Panc1 (cell line): ENCODE results near the gene METTL21C. TPM values are rescaled to one million over a fixed set of nuclear protein-coding genes. Genes with fewer than 3 reads are reported as not detected.

ENCODE experiments used
- ATAC-seq: fragments of 200-7000 bp; cut with Tn5 transposase; 2 replicates; pipeline ENCODE4 v1.9.1; 2020; ENCODE audit warnings: mild to moderate bottlenecking, moderate library complexity
- BruUV-seq: library from RNA; stranded (reverse); fragments of 400-500 nt; replicated peaks from 2 replicates; lab custom pipeline; 2021; lab: Mats Ljungman, UMichigan
- CTCF ChIA-PET: fragments of 300-600 bp; sonication (Branson Sonifier 250); formaldehyde crosslinking; loops from one replicate; lab custom pipeline; 2022; ENCODE audit warnings: antibody characterized with exemption; lab: Charles Lee
- POLR2A ChIA-PET: fragments of 300-600 bp; sonication (Branson Sonifier 250); formaldehyde crosslinking; loops from one replicate; lab custom pipeline; 2022; ENCODE audit warnings: antibody characterized with exemption; lab: Charles Lee
- DNase-seq: peaks from one replicate; pipeline ENCODE4 v3.0.0-alpha.2; 2010; ENCODE audit warnings: low read depth, low spot score
- H3K27ac ChIP-seq: 2 replicates; pipeline ENCODE4 v1.5.1; 2011; ENCODE audit warnings: mild to moderate bottlenecking, low read length, inconsistent platforms
- H3K27me3 ChIP-seq: fragments of 200-500 bp; sonication (Bioruptor generic); 2 replicates; pipeline ENCODE4 v1.6.0; 2014; ENCODE audit warnings: low read length, inconsistent platforms; ENCODE audit not compliant: control insufficient read depth, insufficient read depth
- H3K36me3 ChIP-seq: fragments of 200-500 bp; sonication (Bioruptor generic); 2 replicates; pipeline ENCODE4 v1.5.1; 2014; ENCODE audit warnings: inconsistent platforms, mild to moderate bottlenecking, low read length, moderate library complexity; ENCODE audit not compliant: control insufficient read depth, insufficient read depth
- H3K4me1 ChIP-seq: 2 replicates; pipeline ENCODE4 v1.5.1; 2011; ENCODE audit warnings: inconsistent platforms, mild to moderate bottlenecking, low read length, moderate library complexity; ENCODE audit not compliant: control insufficient read depth, insufficient read depth
- H3K4me3 ChIP-seq, 2 experiments: 2 replicates each; pipeline ENCODE4 v1.5.1; 2011 to 2012; ENCODE audit warnings: low read depth in 2 of 2, low read length in 2 of 2, mild to moderate bottlenecking in 2 of 2, inconsistent platforms in 1 of 2, moderate library complexity in 1 of 2
- H3K9me3 ChIP-seq: fragments of 200-500 bp; sonication (Bioruptor generic); 2 replicates; pipeline ENCODE4 v1.5.1; 2014; ENCODE audit warnings: low read depth, mild to moderate bottlenecking, inconsistent platforms, low read length, moderate library complexity; ENCODE audit not compliant: control insufficient read depth, insufficient read depth
- POLR2AphosphoS5 ChIP-seq: IDR thresholded peaks from 2 replicates; pipeline ENCODE4 v1.6.1; 2012; ENCODE audit warnings: mild to moderate bottlenecking, low read depth, low read length, moderate library complexity
- SIN3A ChIP-seq: IDR thresholded peaks from 2 replicates; pipeline ENCODE4 v1.6.1; 2012; ENCODE audit warnings: low read depth, mild to moderate bottlenecking, low read length, moderate library complexity, borderline replicate concordance; ENCODE audit not compliant: insufficient read depth
- TCF7L2 ChIP-seq: IDR thresholded peaks from 2 replicates; pipeline ENCODE4 v1.6.1; 2011; ENCODE audit warnings: mild to moderate bottlenecking, low read depth, low read length, inconsistent platforms
- in situ Hi-C: cut with HindIII; loops from 2 replicates; pipeline ENCODE4 v1.10.0; 2016; ENCODE audit warnings: low sequenced_read_pairs, low pct_unique_long_range_greater_than_20kb
- intact Hi-C: fragments of 100-400 bp; cut with micrococcal nuclease; formaldehyde crosslinking; loops from one replicate; pipeline ENCODE4 v1.10.0; 2022; ENCODE audit not compliant: unreplicated experiment
- total RNA-seq: library from RNA; stranded (reverse); gene quantifications from one replicate; pipeline ENCODE4 v1.2.1, GENCODE V29; 2021; ENCODE audit not compliant: unreplicated experiment
- TF ChIP-seq, protein P1 (sequence below): fragments of 450-650 bp; IDR thresholded peaks from 2 replicates; pipeline ENCODE4 v1.5.1; 2017; ENCODE audit warnings: mild to moderate bottlenecking
- TF ChIP-seq, protein P2 (sequence below), 2 experiments: IDR thresholded peaks; 2 replicates each; pipeline ENCODE4 v1.6.1; 2011 to 2012; ENCODE audit warnings: low read depth in 2 of 2, control low read depth in 1 of 2, low read length in 1 of 2, mild to moderate bottlenecking in 1 of 2, moderate library complexity in 1 of 2; ENCODE audit not compliant: insufficient read depth in 1 of 2

Gene METTL21C
- total RNA-seq, 1 experiment from 2014 or later, result not detected

- ATAC-seq, result no peak
- in situ Hi-C loops (no loop called here), intact Hi-C loops (no loop called here)
- no peak for DNase-seq
- CTCF ChIA-PET, result no interaction called here
- Histone ChIP-seq H3K4me3 (no peak overlapping the region), H3K27ac (no peak overlapping the region), H3K9me3 (no peaks in the 10 kb centered on the region), H3K36me3 (peaks cover 13% of the 10 kb centered on the region), H3K4me1 (no peaks in the 10 kb centered on the region), H3K27me3 (no peaks in the 10 kb centered on the region)
- TF ChIP-seq, protein P1, sequence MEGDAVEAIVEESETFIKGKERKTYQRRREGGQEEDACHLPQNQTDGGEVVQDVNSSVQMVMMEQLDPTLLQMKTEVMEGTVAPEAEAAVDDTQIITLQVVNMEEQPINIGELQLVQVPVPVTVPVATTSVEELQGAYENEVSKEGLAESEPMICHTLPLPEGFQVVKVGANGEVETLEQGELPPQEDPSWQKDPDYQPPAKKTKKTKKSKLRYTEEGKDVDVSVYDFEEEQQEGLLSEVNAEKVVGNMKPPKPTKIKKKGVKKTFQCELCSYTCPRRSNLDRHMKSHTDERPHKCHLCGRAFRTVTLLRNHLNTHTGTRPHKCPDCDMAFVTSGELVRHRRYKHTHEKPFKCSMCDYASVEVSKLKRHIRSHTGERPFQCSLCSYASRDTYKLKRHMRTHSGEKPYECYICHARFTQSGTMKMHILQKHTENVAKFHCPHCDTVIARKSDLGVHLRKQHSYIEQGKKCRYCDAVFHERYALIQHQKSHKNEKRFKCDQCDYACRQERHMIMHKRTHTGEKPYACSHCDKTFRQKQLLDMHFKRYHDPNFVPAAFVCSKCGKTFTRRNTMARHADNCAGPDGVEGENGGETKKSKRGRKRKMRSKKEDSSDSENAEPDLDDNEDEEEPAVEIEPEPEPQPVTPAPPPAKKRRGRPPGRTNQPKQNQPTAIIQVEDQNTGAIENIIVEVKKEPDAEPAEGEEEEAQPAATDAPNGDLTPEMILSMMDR, result no peak
- TF ChIP-seq, protein P2, sequence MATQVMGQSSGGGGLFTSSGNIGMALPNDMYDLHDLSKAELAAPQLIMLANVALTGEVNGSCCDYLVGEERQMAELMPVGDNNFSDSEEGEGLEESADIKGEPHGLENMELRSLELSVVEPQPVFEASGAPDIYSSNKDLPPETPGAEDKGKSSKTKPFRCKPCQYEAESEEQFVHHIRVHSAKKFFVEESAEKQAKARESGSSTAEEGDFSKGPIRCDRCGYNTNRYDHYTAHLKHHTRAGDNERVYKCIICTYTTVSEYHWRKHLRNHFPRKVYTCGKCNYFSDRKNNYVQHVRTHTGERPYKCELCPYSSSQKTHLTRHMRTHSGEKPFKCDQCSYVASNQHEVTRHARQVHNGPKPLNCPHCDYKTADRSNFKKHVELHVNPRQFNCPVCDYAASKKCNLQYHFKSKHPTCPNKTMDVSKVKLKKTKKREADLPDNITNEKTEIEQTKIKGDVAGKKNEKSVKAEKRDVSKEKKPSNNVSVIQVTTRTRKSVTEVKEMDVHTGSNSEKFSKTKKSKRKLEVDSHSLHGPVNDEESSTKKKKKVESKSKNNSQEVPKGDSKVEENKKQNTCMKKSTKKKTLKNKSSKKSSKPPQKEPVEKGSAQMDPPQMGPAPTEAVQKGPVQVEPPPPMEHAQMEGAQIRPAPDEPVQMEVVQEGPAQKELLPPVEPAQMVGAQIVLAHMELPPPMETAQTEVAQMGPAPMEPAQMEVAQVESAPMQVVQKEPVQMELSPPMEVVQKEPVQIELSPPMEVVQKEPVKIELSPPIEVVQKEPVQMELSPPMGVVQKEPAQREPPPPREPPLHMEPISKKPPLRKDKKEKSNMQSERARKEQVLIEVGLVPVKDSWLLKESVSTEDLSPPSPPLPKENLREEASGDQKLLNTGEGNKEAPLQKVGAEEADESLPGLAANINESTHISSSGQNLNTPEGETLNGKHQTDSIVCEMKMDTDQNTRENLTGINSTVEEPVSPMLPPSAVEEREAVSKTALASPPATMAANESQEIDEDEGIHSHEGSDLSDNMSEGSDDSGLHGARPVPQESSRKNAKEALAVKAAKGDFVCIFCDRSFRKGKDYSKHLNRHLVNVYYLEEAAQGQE (IDR thresholded peaks at IDR 0.05; ENCODE audit: insufficient read depth in 1 of 2, low read depth in 2 of 2, low read length in 1 of 2), result no peak
- POLR2A ChIA-PET, result no interaction called here
- no TSS peak for BruUV-seq
These were observed 49.1 kb downstream of the METTL21C start for GRCh38 chr13:102645701-102646100.

DNA sequence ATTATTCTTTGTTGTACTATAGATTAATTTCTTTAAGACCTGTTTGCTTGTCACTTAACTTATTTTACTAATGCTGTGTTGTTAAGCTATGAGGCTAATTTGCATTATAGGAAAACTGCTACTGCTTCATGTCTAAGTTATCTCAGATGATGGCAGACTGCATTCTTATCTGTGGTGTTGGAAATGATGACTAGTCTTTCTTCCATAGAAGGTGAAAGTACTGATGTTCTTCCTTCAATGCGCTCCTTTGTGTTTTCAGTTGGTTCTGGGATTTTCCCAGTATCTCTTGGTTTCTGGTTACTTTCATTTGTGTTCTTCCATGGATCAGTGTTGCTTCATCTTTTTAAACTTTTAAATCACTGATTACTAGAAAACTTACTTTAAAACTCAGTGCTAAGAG, 51.2 kb downstream of the METTL21C start:
- Histone ChIP-seq H3K4me1 (no peaks in the 10 kb centered on the region), H3K27me3 (no peaks in the 10 kb centered on the region), H3K9me3 (no peaks in the 10 kb centered on the region), H3K36me3 (peaks cover 9% of the 10 kb centered on the region; the same call in 1 of the 2 replicates), H3K27ac (no peak overlapping the region), H3K4me3 (no peak overlapping the region)
- ChIA-PET POLR2A (no interaction called here), CTCF (no interaction called here)
- ATAC-seq (no peak), DNase-seq (no peak)
- no TSS peak for BruUV-seq
- in situ Hi-C loops (no loop called here), intact Hi-C loops (no loop called here)
- TF ChIP-seq TCF7L2 (no peak), SIN3A (no peak), POLR2AphosphoS5 (no peak)
- TF ChIP-seq, protein P1, result no peak
- TF ChIP-seq, protein P2 (IDR thresholded peaks at IDR 0.05; ENCODE audit: insufficient read depth in 1 of 2, low read depth in 2 of 2, low read length in 1 of 2), result no peak
